GM12878 (cell line): ENCODE results near the gene NANOS2. TPM values are rescaled to one million over a fixed set of nuclear protein-coding genes. Genes with fewer than 3 reads are reported as not detected.

ENCODE experiments used
- ATAC-seq: fragments of 200-7000 bp; cut with Tn5 transposase; 3 replicates; pipeline ENCODE4 v1.9.1; 2020; ENCODE audit warnings: mild to moderate bottlenecking, moderate library complexity
- BruUV-seq: library from RNA; stranded (reverse); fragments of 400-500 nt; replicated peaks from 2 replicates; lab custom pipeline; 2021; lab: Mats Ljungman, UMichigan
- CTCF ChIA-PET: fragments of 300-600 bp; sonication (Branson Sonifier 250); formaldehyde crosslinking; extraction: SDS; loops from one replicate; lab custom pipeline; 2021; ENCODE audit warnings: inconsistent platforms; lab: Yijun Ruan, JAX
- POLR2A ChIA-PET: fragments of 350-600 bp; formaldehyde crosslinking; extraction: SDS; loops from one replicate; lab custom pipeline; 2021; ENCODE audit warnings: inconsistent platforms; lab: Charles Lee
- RAD21 ChIA-PET: fragments of 300-600 bp; sonication (Branson Sonifier 250); formaldehyde crosslinking; loops from one replicate; lab custom pipeline; 2023; ENCODE audit warnings: antibody characterized with exemption; ENCODE audit not compliant: unreplicated experiment; lab: Charles Lee
- SMC1A ChIA-PET: fragments of 300-600 bp; sonication (Branson Sonifier 250); formaldehyde crosslinking; loops from one replicate; lab custom pipeline; 2023; ENCODE audit not compliant: unreplicated experiment, uncharacterized antibody; lab: Charles Lee
- DNase-seq: peaks from one replicate; pipeline ENCODE4 v3.0.0-alpha.2; 2011; ENCODE audit warnings: low read depth, low spot score
- FAIRE-seq: peaks from 3 replicates; lab custom pipeline; 2011; peaks lifted over from hg19 to GRCh38; lab: Jason Lieb, UNC
- H2AFZ ChIP-seq: 2 replicates; pipeline ENCODE4 v1.6.0; 2011; ENCODE audit warnings: low read depth, low read length, control low read depth; ENCODE audit not compliant: control insufficient read depth
- H3K27ac ChIP-seq: 2 replicates; pipeline ENCODE4 v1.5.1; 2011; ENCODE audit warnings: control low read depth; ENCODE audit not compliant: control insufficient read depth, insufficient read depth
- H3K27me3 ChIP-seq, 2 experiments: replicated peaks in 1 of 2; 2 replicates each; pipeline versions ENCODE4 v1.6.0 to v1.6.1; 2011; ENCODE audit warnings: low read length in 1 of 2; ENCODE audit not compliant: control insufficient read depth in 2 of 2, insufficient read depth in 2 of 2
- H3K36me3 ChIP-seq, 2 experiments: 2 replicates each; pipeline ENCODE4 v1.5.1; 2011; ENCODE audit warnings: low read length in 1 of 2; ENCODE audit not compliant: control insufficient read depth in 2 of 2, insufficient read depth in 2 of 2
- H3K4me1 ChIP-seq: 2 replicates; pipeline ENCODE4 v1.6.1; 2011; ENCODE audit warnings: mild to moderate bottlenecking, low read length, moderate library complexity, mixed read lengths; ENCODE audit not compliant: control insufficient read depth, insufficient read depth
- H3K4me2 ChIP-seq: 2 replicates; pipeline ENCODE4 v1.6.0; 2011; ENCODE audit warnings: control low read depth; ENCODE audit not compliant: control insufficient read depth, insufficient read depth
- H3K4me3 ChIP-seq: fragments of 200-600 bp; sonication (generic); 2 replicates; pipeline ENCODE4 v1.5.1; 2016
- H3K79me2 ChIP-seq: 2 replicates; pipeline ENCODE4 v1.6.0; 2011; ENCODE audit warnings: low read length; ENCODE audit not compliant: control insufficient read depth, insufficient read depth
- H3K9ac ChIP-seq: 2 replicates; pipeline ENCODE4 v1.8.0; 2011; ENCODE audit warnings: low read length, control low read depth, mixed read lengths; ENCODE audit not compliant: control insufficient read depth, insufficient read depth
- H3K9me3 ChIP-seq: replicated peaks from 3 replicates; pipeline ENCODE4 v1.5.1; 2011; ENCODE audit warnings: mild to moderate bottlenecking, low read length; ENCODE audit not compliant: control insufficient read depth, insufficient read depth
- H4K20me1 ChIP-seq: 2 replicates; pipeline ENCODE4 v1.6.0; 2011; ENCODE audit not compliant: control insufficient read depth, insufficient read depth
- BCL3 ChIP-seq: IDR thresholded peaks from 2 replicates; pipeline ENCODE4 v1.6.1; 2011; ENCODE audit warnings: borderline replicate concordance, low read depth, mild to moderate bottlenecking, moderate library complexity, low read length; ENCODE audit not compliant: insufficient read depth, poor library complexity, severe bottlenecking
- CTCF ChIP-seq, 3 experiments: IDR thresholded peaks in 2 of 3; conservative IDR thresholded peaks in 1 of 3; 2 replicates each; pipeline ENCODE4 v1.5.1; 2011; ENCODE audit warnings: low read depth in 3 of 3, low read length in 3 of 3, mild to moderate bottlenecking in 3 of 3, control low read depth in 2 of 3, moderate library complexity in 2 of 3, inconsistent platforms in 1 of 3, mixed read lengths in 1 of 3; ENCODE audit not compliant: control insufficient read depth in 2 of 3, insufficient read depth in 1 of 3; ENCODE audit errors: extremely low read depth in 1 of 3
- EZH2 ChIP-seq: IDR thresholded peaks from 2 replicates; pipeline ENCODE4 v1.6.1; 2012; ENCODE audit warnings: low read depth, mild to moderate bottlenecking, control low read depth, inconsistent platforms, low read length, borderline replicate concordance; ENCODE audit not compliant: control insufficient read depth
- HDAC2 ChIP-seq: fragments of 200-600 bp; sonication (generic); IDR thresholded peaks from 2 replicates; pipeline ENCODE4 v1.6.1; 2017
- IKZF2 ChIP-seq, 2 experiments: fragments of 450-650 bp; IDR thresholded peaks; 2 replicates each; pipeline ENCODE4 v1.6.1; 2017; ENCODE audit warnings: mild to moderate bottlenecking in 2 of 2, moderate library complexity in 2 of 2
- IRF3 ChIP-seq: fragments of 450-650 bp; IDR thresholded peaks from 2 replicates; pipeline ENCODE4 v1.6.1; 2014; ENCODE audit warnings: mild to moderate bottlenecking
- IRF4 ChIP-seq: IDR thresholded peaks from 2 replicates; pipeline ENCODE4 v1.6.1; 2011; ENCODE audit warnings: low read depth, low read length
- JUNB ChIP-seq: IDR thresholded peaks from 2 replicates; pipeline ENCODE4 v1.6.1; 2016; ENCODE audit warnings: antibody characterized with exemption, mild to moderate bottlenecking
- MYB ChIP-seq: fragments of 150-350 bp; IDR thresholded peaks from 2 replicates; pipeline ENCODE4 v1.6.1; 2014; ENCODE audit warnings: mild to moderate bottlenecking, low read depth, low read length, borderline replicate concordance
- NRF1 ChIP-seq: conservative IDR thresholded peaks from 2 replicates; pipeline ENCODE4 v1.6.1; 2011; ENCODE audit warnings: mild to moderate bottlenecking, low read depth, low read length, improper control_type of control experiment
- PKNOX1 ChIP-seq: fragments of 450-650 bp; IDR thresholded peaks from 2 replicates; pipeline ENCODE4 v1.6.1; 2016; ENCODE audit warnings: mild to moderate bottlenecking
- PML ChIP-seq: IDR thresholded peaks from 2 replicates; pipeline ENCODE4 v1.6.1; 2012; ENCODE audit warnings: low read length, inconsistent platforms
- POU2F2 ChIP-seq: IDR thresholded peaks from 3 replicates; pipeline ENCODE4 v1.6.1; 2011; ENCODE audit warnings: low read depth, mild to moderate bottlenecking, low read length, borderline replicate concordance
- SMC3 ChIP-seq: IDR thresholded peaks from 2 replicates; pipeline ENCODE4 v1.6.1; 2011; ENCODE audit warnings: low read length, improper control_type of control experiment, borderline replicate concordance
- TCF3 ChIP-seq: IDR thresholded peaks from 2 replicates; pipeline ENCODE4 v1.6.1; 2012; ENCODE audit warnings: low read depth, mild to moderate bottlenecking, low read length, borderline replicate concordance; ENCODE audit not compliant: insufficient read depth
- TCF7 ChIP-seq: IDR thresholded peaks from 2 replicates; pipeline ENCODE4 v1.6.1; 2014; ENCODE audit warnings: antibody characterized with exemption, borderline replicate concordance
- WRNIP1 ChIP-seq: IDR thresholded peaks from 2 replicates; pipeline ENCODE4 v1.6.1; 2011; ENCODE audit warnings: low read depth, low read length, improper control_type of control experiment, borderline replicate concordance
- WGBS: methylation state at CpG from one replicate; pipeline ENCODE4 v1.1.6; 2016; ENCODE audit warnings: low lambda C conversion rate; ENCODE audit not compliant: insufficient replicate concordance, insufficient coverage; ENCODE audit errors: missing lambda C conversion rate; 5-methylcytosine and 5-hydroxymethylcytosine counted together
- in situ Hi-C: fragments of 300-500 bp; cut with MboI; formaldehyde crosslinking; loops from 9 replicates; pipeline ENCODE4 v1.14.3; 2018; ENCODE audit warnings: mixed read lengths
- intact Hi-C: fragments of 100-400 bp; cut with micrococcal nuclease; formaldehyde crosslinking; loops from one replicate; pipeline ENCODE4 v1.14.2; 2022; ENCODE audit not compliant: unreplicated experiment
- polyA plus RNA-seq, 11 experiments: library from polyadenylated mRNA; depleted of rRNA in 4 of 11; unstranded in 6 of 11; stranded (reverse) in 5 of 11; fragments of >200 nt; fragmentation: Nextera tagmentation in 4 of 11; fragmentation: Illumina TruSeq in 1 of 11; extraction: Ambion mirVana in 4 of 11; extraction: Trizol in 1 of 11; gene quantifications; 1 replicate in 1 of 11; 2 replicates in 10 of 11; pipeline versions ENCODE4 v1.2.1 to v1.2.3, GENCODE V29; 2011 to 2016; ENCODE audit warnings: inconsistent platforms in 2 of 11, missing spikeins in 2 of 11, low read depth in 1 of 11
- total RNA-seq, 4 experiments: library from RNA; depleted of rRNA in 3 of 4; stranded (reverse); fragments of >200 nt in 3 of 4; fragmentation: Illumina TruSeq in 1 of 4; extraction: Trizol in 1 of 4; gene quantifications; 2 replicates each; pipeline versions ENCODE4 v1.2.1 to v1.2.3, GENCODE V29; 2013 to 2021

The NANOS2 gene
- total and polyA plus RNA-seq, 10 of the 15 experiments (the other 5 are each of a cell fraction or from before 2014, with no cell fraction given), result not detected

- no peak for DNase-seq
- ATAC-seq, result no peak
- no peak overlapping the region for H3K4me3 ChIP-seq
- no peak overlapping the region for H3K27ac ChIP-seq
- no peak overlapping the region for H3K4me2 ChIP-seq
- H3K79me2 ChIP-seq, result no peaks in the 10 kb centered on the region; the same call in 1 of the 2 replicates
- ChIA-PET RAD21 (no interaction called here), POLR2A (interaction anchor here (0.6 to 9.0 kb wide), 2 partner anchors 14 to 15 kb away, joined by 4 to 178 read pairs; partner anchors contain the start of genes FOXA3 and SYMPK), CTCF (no interaction called here), SMC1A (interaction anchor here (6.0 kb wide), 1 partner anchor 11 kb away, joined by 98 read pairs; the partner anchor contains the start of genes FOXA3 and SYMPK)
- H3K36me3 ChIP-seq, result no peaks in the 10 kb centered on the region
- intact Hi-C loops, result no loop called here
- H2AFZ ChIP-seq, result no peak overlapping the region
- no peaks in the 10 kb centered on the region for H3K27me3 ChIP-seq
- H3K9ac ChIP-seq, result no peak overlapping the region
- no TSS peak for BruUV-seq
- FAIRE-seq, result no peak
- in situ Hi-C loops, result no loop called here
- peaks cover 28% of the 10 kb centered on the region for H3K4me1 ChIP-seq
- H3K9me3 ChIP-seq, result no peaks in the 10 kb centered on the region
- 53% methylated on average over 11 of the region's 11 CpGs for WGBS
- H4K20me1 ChIP-seq, result no peaks in the 10 kb centered on the region
- TF ChIP-seq IRF4 (no peak), POU2F2 (no peak), SMC3 (no peak), CTCF (IDR thresholded peaks at IDR 0.05 in 2 of 3, conservative IDR thresholded peaks at IDR 0.05 in 1 of 3; ENCODE audit: control insufficient read depth in 2 of 3, extremely low read depth in 1 of 3, insufficient read depth in 1 of 3, low read depth in 3 of 3, low read length in 3 of 3) (no peak), TCF7 (no peak), JUNB (no peak), MYB (no peak), NRF1 (no peak), BCL3 (peak; percentile 88), IRF3 (no peak), PKNOX1 (peak; percentile 51; the same call in 1 of the 2 replicates), IKZF2 (IDR thresholded peaks at IDR 0.05) (no peak), PML (no peak), TCF3 (peak; percentile 37; the same call in 1 of the 2 replicates), EZH2 (no peak), WRNIP1 (no peak), HDAC2 (no peak)
Observed at GRCh38 chr19:45878043-45878794, 36.4 kb downstream of the NANOS2 start.
